ENCODE measurements around the gene RIC8B. TPM values are rescaled to one million over a fixed set of nuclear protein-coding genes. Genes with fewer than 3 reads are reported as not detected.

The RIC8B gene
- total RNA-seq, 1 experiment from 2014 or later = 13.5 TPM

DNA sequence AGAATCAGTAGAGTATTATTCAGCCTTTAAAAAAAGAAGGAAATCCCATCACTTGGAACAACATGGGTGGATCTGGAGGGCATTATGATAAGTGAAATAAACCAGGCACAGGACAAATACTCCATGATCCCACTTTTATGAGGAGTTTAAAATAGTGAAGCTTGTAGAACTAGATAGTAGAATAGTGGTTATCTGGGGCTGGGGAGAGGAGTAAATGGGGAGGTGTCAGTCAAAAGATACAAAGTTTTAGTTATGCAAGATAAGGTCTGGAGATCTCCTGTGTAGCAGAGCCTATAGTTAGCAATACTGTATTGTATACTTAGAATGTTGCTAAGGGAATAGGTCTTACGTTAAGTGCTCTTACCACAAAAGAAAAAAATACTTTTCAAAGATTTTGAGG is 64.9 kb downstream of the RIC8B start:
- Histone ChIP-seq H3K4me3 (no peak overlapping the region), H3K36me3 (no peaks in the 10 kb centered on the region), H3K27me3 (no peaks in the 10 kb centered on the region), H3K9me3 (no peaks in the 10 kb centered on the region)
- DNase-seq = no peak

DNA sequence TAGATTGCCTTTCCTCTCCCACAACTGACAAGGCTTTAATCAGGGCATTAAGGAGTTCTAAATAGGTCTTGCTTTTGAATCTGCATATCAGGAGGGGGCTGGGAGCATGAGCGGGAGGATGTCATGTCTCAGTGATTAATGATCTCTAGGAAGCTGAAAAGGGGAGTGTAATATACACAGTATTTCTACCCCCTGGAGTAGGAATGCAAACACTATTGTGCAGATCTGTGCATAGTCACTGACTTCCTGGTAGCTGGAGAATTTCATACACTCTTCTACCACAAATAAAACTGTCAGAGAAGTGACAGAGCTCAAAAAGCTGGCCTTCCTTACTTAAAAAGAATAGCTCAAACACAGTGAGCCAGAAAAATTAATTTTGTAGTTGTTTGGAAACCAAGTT is 65.8 kb downstream of the RIC8B start:
- Histone ChIP-seq H3K9me3 (no peaks in the 10 kb centered on the region), H3K36me3 (no peaks in the 10 kb centered on the region), H3K27me3 (no peaks in the 10 kb centered on the region), H3K4me3 (no peak overlapping the region)
- DNase-seq = no peak

DNA sequence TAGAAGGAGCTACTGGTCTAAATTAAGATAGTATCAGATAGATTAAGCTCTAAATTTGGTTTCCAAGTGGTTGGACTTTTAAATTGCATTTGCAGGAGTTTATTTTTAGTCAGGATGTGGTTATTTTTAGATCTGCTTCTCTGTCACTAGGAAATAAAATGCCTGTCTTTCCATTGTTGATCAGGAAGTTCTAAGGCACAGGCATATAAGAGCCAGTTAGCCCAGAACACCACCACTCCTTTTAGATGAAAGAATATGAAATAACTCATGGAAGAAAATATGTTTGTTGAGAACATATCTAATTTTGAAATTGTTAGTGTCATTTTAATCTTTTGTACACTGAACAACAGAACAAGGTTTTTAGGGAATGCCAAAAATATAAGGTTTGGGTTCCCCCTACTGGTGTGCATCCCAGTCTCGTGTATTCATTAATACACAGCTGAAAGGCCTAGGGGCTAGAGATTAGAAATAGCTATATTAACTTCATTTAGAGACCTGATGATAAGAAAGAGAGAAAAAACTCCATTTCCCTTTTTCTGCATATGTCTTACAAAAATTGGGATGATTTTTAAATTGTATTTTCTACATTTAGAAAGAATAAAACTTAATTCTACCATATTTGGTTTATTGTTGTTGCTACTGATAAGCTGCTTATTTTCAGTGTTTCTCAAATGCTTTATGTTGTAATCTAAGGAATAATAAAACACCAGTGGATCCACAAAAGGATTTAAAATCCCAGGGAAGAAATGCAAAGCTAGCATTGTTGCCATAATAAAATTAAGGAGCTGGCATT is 67.2 kb downstream of the RIC8B start:
- Histone ChIP-seq H3K9me3 (no peaks in the 10 kb centered on the region), H3K27me3 (no peaks in the 10 kb centered on the region), H3K36me3 (peaks cover 9% of the 10 kb centered on the region), H3K4me3 (no peak overlapping the region)
- DNase-seq = peak; percentile 4

DNA sequence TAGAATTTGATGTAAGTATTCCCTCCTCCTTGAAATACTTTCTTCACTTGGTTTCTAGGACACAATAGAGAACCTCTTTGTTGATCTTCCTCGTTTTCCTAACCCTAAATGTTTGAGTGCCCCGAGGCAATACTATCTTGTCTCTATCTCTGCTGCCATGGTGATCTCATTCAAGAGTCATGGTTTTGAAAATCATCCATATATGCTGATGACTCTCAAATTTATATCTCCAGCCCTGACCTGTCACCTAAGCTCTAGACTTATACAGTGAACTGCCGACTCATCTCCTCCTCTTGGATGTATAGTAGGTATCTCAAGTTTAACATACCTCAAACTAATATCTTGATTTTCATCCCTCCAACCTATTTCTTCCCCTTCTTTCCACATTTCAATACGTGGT is 71.4 kb downstream of the RIC8B start:
- no peaks in the 10 kb centered on the region for H3K27me3 ChIP-seq
- DNase-seq = no peak
- peaks cover 11% of the 10 kb centered on the region for H3K36me3 ChIP-seq
- H3K9me3 ChIP-seq = no peaks in the 10 kb centered on the region
- no peak overlapping the region for H3K4me3 ChIP-seq

DNA sequence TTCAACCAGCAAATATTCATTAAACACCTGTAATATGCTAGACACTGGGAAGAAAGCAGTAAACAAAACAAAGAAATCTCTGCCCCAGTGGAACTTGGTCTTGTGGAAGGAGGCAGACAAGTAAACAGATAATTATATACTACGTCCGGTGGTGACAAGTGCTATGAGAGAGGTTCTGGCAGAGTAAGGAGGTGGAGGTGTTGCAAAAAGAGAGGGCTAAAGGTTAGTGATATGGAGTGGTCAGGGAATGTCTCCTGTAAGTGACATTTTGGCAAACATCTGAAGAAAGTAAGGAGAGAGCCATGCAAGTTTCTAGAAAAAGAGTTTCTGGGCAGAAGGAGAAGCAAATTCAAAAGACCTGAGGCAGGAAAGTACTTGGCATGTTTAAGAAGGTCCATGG is 73.4 kb downstream of the RIC8B start:
- Histone ChIP-seq H3K9me3 (no peaks in the 10 kb centered on the region), H3K36me3 (peaks cover 11% of the 10 kb centered on the region), H3K4me3 (no peak overlapping the region)

DNA sequence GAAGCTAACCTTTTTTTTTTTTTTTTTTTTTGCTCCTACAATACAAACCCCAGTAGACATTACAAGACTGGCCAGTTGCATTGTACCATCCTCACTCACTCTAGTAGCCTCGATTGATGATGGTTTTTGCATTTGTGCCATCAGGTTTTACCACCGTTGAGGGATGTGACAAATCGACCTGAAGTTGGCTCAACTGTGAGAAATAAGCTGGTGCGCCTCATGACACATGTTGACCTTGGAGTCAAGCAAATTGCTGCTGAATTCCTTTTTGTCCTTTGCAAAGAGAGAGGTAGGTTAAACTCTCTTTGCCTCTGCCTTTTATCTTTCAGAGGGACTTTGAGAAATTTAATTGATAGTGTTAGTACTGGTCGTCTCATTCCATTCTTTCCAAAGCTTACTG is 76.8 kb downstream of the RIC8B start:
- Histone ChIP-seq H3K9me3 (no peaks in the 10 kb centered on the region), H3K27me3 (no peaks in the 10 kb centered on the region), H3K4me3 (no peak overlapping the region), H3K36me3 (peaks cover 4% of the 10 kb centered on the region; the same call in 1 of the 2 replicates)
- no peak for DNase-seq

More for the DNA sequence above, 73.4 kb downstream of the RIC8B start:
- DNase-seq = no peak
- H3K27me3 ChIP-seq = no peaks in the 10 kb centered on the region

DNA sequence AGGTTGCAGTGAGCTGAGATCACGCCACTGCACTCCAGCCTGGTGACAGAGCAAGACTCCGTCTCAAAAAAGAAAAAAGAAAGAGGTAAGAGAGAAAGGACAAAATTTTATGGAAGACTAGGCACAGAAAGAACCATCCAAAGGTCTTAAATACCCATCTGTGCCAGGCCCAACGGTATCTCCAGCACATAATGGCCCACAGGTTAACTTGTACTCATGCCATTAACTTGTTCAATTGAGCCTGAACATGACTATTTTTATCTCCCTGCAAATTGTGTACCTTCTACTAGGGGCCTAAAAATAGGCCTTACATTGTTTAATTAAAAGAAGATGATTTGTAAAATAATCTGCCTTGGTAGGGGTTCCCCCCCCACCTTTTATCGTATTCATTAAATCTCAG is 80.2 kb downstream of the RIC8B start:
- no peaks in the 10 kb centered on the region; the same call in 1 of the 2 replicates for H3K36me3 ChIP-seq
- H3K27me3 ChIP-seq = no peaks in the 10 kb centered on the region
- no peaks in the 10 kb centered on the region for H3K9me3 ChIP-seq
- H3K4me3 ChIP-seq = no peak overlapping the region
- DNase-seq = no peak

DNA sequence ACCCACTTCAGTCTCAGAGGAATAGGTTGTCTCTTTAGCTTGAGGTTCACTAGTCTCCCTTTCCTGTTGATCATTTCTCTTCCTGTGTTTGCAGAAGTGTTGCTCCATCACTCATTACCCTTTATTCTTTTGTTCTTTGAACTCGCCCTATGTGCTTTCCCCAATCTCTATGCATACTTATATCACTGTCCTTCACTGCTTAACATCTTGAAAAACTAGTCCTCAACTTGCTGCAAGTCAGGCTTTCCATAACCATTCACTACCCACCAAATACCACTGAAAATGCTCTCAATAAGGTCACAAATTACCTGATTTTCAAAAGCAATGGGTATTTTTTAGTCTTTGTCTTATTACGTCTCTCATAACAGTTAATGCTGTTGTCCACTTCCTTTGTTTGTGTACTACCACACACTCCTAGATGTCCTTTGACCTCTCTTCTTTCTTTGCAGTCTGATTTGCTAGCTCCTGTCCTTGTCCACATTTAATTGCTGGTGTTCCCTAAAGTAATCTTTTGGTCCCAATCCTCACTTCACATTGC is 80.8 kb downstream of the RIC8B start:
- DNase-seq = no peak
- H3K9me3 ChIP-seq = no peaks in the 10 kb centered on the region
- peaks cover 2% of the 10 kb centered on the region for H3K36me3 ChIP-seq
- H3K27me3 ChIP-seq = no peaks in the 10 kb centered on the region
- no peak overlapping the region for H3K4me3 ChIP-seq

DNA sequence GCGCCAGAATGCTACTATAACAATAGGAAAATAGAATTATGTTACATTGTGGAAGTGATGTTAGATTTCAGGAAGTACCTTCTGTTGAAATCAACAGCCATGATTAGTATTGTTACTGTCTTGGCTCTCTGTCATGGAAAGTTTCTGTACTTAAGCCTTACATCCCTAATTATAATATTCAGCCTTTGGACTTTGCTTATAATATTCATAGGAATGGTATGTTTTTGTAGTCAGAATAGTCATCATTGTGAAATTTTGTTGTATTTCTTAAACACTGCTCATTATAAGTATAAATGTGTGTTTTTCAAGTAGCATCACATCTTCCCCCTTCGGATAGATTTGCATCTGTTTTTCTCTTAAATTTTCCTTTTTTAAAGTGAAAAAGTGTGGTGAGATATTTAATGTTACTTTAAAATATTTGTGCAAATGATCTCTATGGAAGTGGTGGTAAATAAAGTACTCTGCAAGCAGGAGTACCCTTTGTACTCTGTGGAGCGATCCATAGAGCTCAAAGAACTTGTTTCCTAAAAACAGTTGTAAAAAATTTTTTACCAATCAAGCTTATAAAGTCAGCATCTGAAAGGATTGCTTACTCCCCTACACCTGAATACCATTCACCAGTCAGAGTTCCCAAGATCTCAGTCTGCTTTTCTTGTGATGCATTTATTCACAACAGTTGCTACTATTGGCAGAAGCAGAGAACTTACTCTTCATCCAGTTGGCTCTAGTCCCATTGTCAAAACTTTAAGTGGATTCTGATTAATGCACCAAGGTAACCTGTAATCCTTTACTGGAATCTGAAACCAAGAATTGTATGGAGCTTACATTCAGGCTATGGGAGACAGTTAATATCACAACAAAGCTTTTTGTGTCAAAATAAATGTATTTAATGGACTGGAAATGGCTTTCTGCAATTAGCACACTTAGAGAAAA is 87.8 kb downstream of the RIC8B start:
- H3K4me3 ChIP-seq = no peak overlapping the region
- no peak for DNase-seq
- H3K36me3 ChIP-seq = peaks cover 16% of the 10 kb centered on the region
- H3K9me3 ChIP-seq = no peaks in the 10 kb centered on the region
- H3K27me3 ChIP-seq = no peaks in the 10 kb centered on the region

DNA sequence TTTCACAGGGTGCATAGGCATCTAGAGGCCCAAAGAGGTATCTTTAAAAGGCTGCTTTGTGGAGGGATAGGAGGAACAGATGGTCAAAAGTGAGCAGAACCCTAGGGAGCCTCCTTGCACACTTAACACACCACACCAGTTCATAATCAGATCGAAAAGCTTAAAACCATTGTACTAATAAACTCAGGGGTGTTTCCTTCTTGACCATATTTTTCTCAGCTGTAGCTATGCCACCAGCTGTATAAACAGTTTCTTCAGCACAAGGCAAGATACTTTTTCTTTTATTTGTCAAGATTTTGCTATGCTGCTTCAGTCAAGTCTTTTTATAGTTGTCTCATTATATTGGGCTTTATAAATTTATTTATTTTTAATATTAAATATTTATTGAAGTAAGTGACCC is 88.7 kb downstream of the RIC8B start:
- Histone ChIP-seq H3K4me3 (no peak overlapping the region), H3K36me3 (peaks cover 19% of the 10 kb centered on the region), H3K9me3 (no peaks in the 10 kb centered on the region), H3K27me3 (no peaks in the 10 kb centered on the region)
- DNase-seq = no peak

DNA sequence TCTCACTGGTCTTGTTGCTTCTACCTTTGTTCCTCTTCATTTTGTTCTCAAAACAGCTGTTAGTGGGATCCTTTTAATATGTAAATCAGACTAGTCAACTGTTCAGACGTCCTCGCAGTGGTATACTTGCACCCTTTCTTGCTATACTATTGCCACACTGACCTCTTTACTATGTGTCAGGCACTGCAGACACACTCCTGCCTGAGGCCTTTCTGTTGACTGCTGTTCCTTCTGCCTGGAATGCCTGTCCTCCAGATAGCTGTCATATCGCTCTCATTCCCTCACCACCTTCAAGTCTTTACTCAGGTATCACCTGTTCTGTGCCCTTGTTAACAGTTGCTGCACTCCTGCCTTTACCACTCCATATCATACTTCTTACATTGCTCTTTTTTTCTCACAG is 91.2 kb downstream of the RIC8B start:
- H3K4me3 ChIP-seq = no peak overlapping the region
- H3K9me3 ChIP-seq = no peaks in the 10 kb centered on the region
- no peak for DNase-seq
- H3K36me3 ChIP-seq = peaks cover 14% of the 10 kb centered on the region
- no peaks in the 10 kb centered on the region for H3K27me3 ChIP-seq

DNA sequence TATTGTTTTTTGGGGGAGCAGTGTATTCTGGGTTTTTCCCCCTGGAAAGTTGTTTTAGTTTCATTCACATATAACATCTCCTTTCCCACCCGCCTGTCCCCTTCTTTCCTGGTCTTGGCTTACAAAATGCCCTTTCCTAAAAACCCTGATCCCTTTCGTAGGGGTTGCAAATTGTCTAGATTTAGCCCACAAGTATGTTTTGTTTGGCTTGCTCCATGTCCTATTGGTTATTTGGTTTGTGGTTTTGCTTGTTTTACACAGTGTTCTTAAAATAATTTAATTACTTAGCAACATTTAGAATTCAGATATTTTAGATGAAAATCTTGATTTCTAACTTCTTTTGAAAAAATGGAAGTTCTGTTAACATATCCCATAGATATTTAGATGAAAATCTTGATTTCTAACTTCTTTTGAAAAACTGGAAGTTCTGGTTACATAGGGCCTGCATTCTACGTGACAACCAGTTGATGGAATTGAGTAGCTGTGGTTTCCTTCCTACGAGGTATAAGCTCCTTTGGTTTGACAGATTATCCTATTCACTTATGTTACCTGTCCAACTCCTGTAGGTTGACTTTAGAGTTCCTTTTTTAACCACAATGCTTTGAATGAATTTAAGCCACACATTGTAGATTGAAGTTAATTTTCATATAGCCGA is 92.1 kb downstream of the RIC8B start:
- no peaks in the 10 kb centered on the region for H3K9me3 ChIP-seq
- peaks cover 8% of the 10 kb centered on the region; the same call in 1 of the 2 replicates for H3K36me3 ChIP-seq
- DNase-seq = no peak
- H3K27me3 ChIP-seq = no peaks in the 10 kb centered on the region
- H3K4me3 ChIP-seq = no peak overlapping the region

DNA sequence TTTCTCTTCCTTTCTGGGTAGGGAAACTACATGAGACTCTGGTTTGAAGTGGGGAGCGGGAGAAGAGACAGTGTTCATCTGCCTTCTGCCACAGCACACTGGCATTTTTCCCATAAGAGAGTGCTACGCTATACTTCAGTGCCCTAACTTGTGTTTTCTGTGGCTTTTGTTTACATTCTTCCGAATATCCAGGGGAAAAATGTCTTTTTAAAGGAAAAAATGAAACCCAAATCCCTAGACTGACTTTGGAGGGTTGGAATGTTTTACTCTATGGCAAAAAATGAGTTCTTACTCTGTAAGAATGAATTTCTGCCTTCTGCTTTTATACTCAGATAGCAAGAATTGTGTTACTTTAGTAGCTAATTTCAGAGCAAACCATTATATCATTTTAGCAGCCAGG is 93.2 kb downstream of the RIC8B start:
- Histone ChIP-seq H3K27me3 (no peaks in the 10 kb centered on the region), H3K9me3 (no peaks in the 10 kb centered on the region), H3K4me3 (no peak overlapping the region), H3K36me3 (peaks cover 10% of the 10 kb centered on the region; the same call in 1 of the 2 replicates)
- DNase-seq = no peak

DNA sequence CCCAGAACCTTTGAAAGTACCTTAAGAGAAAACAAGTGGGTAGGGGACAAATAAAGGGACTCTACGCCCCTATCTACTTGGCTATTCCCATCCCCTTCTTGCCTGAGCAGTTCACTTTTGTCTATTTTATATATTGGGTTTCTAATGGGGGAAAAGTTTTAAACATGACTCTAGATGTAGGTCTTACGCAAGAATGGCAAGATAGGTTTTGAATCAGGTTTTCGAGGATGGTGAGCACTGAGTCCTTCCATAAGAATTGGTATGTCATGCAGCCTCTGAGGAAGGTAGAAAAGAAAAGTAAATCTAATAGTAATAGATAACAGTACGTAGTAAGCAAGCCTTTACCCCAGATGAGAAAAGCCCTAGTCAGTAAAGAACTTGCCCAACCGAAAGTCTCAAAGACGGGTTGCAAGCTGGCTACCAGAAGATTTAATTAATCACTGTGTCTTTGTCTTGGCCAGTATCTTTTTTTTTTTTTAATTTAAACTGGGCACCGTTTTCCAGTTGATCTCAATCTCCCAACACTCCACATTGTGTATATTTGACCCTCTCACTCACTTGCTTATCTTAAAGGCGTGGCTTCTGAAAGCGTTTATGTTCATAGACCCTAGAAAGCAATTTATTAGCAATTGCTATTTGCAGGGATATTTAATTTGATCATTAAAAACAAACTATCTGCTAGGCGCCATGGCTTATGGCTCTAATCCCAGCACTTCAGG is 94.7 kb downstream of the RIC8B start:
- Histone ChIP-seq H3K9me3 (no peaks in the 10 kb centered on the region), H3K36me3 (peaks cover 9% of the 10 kb centered on the region; the same call in 1 of the 2 replicates), H3K4me3 (no peak overlapping the region), H3K27me3 (no peaks in the 10 kb centered on the region)
- DNase-seq = no peak

DNA sequence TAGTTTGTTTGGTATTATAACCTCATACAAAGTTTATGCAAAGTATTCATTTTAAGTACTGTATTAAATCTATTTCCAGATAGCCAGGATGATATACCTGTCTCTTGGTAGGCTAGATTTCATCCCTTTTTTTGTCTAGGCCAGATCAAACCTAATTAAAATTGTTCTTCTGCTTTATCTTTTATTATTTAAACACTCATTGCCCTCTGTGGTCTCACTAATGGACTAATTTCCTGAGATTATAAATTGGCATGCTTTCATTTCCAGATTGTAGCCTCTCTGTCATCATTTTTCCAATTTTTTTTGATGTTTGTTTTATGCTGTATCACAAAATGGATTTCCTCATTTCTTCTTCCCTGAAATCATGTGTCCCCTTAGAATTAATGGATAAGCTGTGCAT is 95.6 kb downstream of the RIC8B start:
- peaks cover 9% of the 10 kb centered on the region; the same call in 1 of the 2 replicates for H3K36me3 ChIP-seq
- no peak overlapping the region for H3K4me3 ChIP-seq
- H3K9me3 ChIP-seq = no peaks in the 10 kb centered on the region
- DNase-seq = no peak
- H3K27me3 ChIP-seq = no peaks in the 10 kb centered on the region

DNA sequence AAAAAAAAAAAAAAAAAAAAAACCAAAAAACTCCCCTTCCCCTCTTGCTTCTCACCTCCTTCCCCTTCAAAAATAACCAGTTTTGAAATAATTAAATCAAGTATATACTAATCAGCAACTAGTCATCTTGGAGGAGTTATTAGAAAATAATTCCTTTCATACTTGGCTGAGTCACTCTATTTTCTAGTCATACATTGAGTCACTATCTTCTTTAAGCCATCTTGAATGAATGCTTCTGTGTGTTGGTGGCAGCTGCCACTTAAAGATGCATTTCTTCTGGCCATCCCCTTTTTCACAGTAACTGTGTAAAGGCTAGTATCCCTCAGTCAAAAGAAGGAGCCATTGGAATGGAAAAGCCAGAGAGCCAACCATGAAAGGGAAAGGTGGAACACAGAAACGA is 97.0 kb downstream of the RIC8B start:
- DNase-seq = no peak
- Histone ChIP-seq H3K27me3 (no peaks in the 10 kb centered on the region), H3K36me3 (peaks cover 9% of the 10 kb centered on the region; the same call in 1 of the 2 replicates), H3K4me3 (no peak overlapping the region), H3K9me3 (no peaks in the 10 kb centered on the region)
